NCI-H146 treated with DMSO at 0.1 percent for 48 hours (cell line): ENCODE data around the gene PRKX.
"Not testable (repeated sequence)": the region's sequence is repeated elsewhere in the genome, so short reads cannot be mapped to it uniquely, and the experiment has no call there.

Experiments used
- DNase-seq: peaks from one replicate; lab custom pipeline; 2025; ENCODE audit not compliant: unreplicated experiment; lab: John Stamatoyannopoulos, UW

PRKX gene

GRCh38 chrX:3663576-3664250, 49.7 kb downstream of the PRKX start:
- not testable (repeated sequence) for DNase-seq

- no peak for DNase-seq
Measured at GRCh38 chrX:3659761-3660160, 53.7 kb downstream of the PRKX start.

- DNase-seq = no peak
Measured at GRCh38 chrX:3655181-3655580, 58.3 kb downstream of the PRKX start.

GRCh38 chrX:3653111-3653510, 60.3 kb downstream of the PRKX start:
- no peak for DNase-seq

GRCh38 chrX:3651277-3651676, 62.2 kb downstream of the PRKX start:
- no peak for DNase-seq

- no peak for DNase-seq
Measured at GRCh38 chrX:3648084-3648483, 65.4 kb downstream of the PRKX start.

GRCh38 chrX:3639858-3640631, 73.4 kb downstream of the PRKX start:
- DNase-seq = not testable (repeated sequence)

- DNase-seq = no peak
Measured at GRCh38 chrX:3639236-3639635, 74.2 kb downstream of the PRKX start.

- DNase-seq = peak; percentile 4
Measured at GRCh38 chrX:3638280-3638873, 75.1 kb downstream of the PRKX start.

GRCh38 chrX:3636803-3637202, 76.6 kb downstream of the PRKX start:
- no peak for DNase-seq

- DNase-seq = no peak
Measured at GRCh38 chrX:3631196-3631595, 82.3 kb downstream of the PRKX start.

- DNase-seq = no peak
Measured at GRCh38 chrX:3627594-3627993, 85.9 kb downstream of the PRKX start.

- DNase-seq = no peak
Measured at GRCh38 chrX:3621414-3621813, 92.0 kb downstream of the PRKX start.

GRCh38 chrX:3611744-3612143, 101.7 kb downstream of the PRKX start:
- DNase-seq = not testable (repeated sequence)

- DNase-seq = no peak
Measured at GRCh38 chrX:3609810-3610209, 103.6 kb downstream of the PRKX start.

- DNase-seq = no peak
Measured at GRCh38 chrX:3603026-3603661, 110.3 kb downstream of the PRKX start.

- no peak for DNase-seq
Measured at GRCh38 chrX:3599802-3600430, 113.5 kb downstream of the PRKX start.

GRCh38 chrX:3598709-3599108, 114.7 kb downstream of the PRKX start:
- DNase-seq = no peak

- no peak for DNase-seq
Measured at GRCh38 chrX:3598046-3598605, 115.3 kb downstream of the PRKX start.

GRCh38 chrX:3592184-3592583, 121.3 kb downstream of the PRKX start:
- no peak for DNase-seq

- no peak for DNase-seq
Measured at GRCh38 chrX:3589474-3589873, 124.0 kb downstream of the PRKX start.
